GM03348 (cell line): Measurements from ENCODE around the gene WRNIP1.
"Not testable (repeated sequence)": the region's sequence is repeated elsewhere in the genome, so short reads cannot be mapped to it uniquely, and the experiment has no call there.

Experiments
- DNase-seq: peaks from one replicate; pipeline ENCODE4 v3.0.0; 2012; ENCODE audit warnings: low spot score

The WRNIP1 gene

GRCh38 chr6:2741756-2742155 lies 23.4 kb upstream of the WRNIP1 start:
- DNase-seq = no peak

GRCh38 chr6:2743280-2744208 lies 21.6 kb upstream of the WRNIP1 start:
- DNase-seq = no peak

- peak; percentile 23 for DNase-seq
Measured at GRCh38 chr6:2744209-2744771, 20.9 kb upstream of the WRNIP1 start.

GRCh38 chr6:2744778-2745177 lies 20.4 kb upstream of the WRNIP1 start:
- DNase-seq = no peak

GRCh38 chr6:2745246-2745645 lies 19.9 kb upstream of the WRNIP1 start:
- DNase-seq = no peak

GRCh38 chr6:2746557-2747061 lies 18.6 kb upstream of the WRNIP1 start:
- no peak for DNase-seq

- no peak for DNase-seq
Measured at GRCh38 chr6:2748183-2748582, 17.0 kb upstream of the WRNIP1 start.

GRCh38 chr6:2749969-2750600 lies 15.1 kb upstream of the WRNIP1 start:
- DNase-seq = peak; percentile 66

- no peak for DNase-seq
Measured at GRCh38 chr6:2750832-2751231, 14.4 kb upstream of the WRNIP1 start, which contains the start of gene MYLK4. Gene MYLK4, minus strand, starts transcription at chr6:2750922. Its CDS starts 1,628 bp downstream, at chr6:2749294.

- no peak for DNase-seq
Measured at GRCh38 chr6:2751871-2752270, 13.3 kb upstream of the WRNIP1 start.

- DNase-seq = no peak
Measured at GRCh38 chr6:2752477-2753109, 12.6 kb upstream of the WRNIP1 start.

GRCh38 chr6:2753110-2753489 lies 12.1 kb upstream of the WRNIP1 start:
- no peak for DNase-seq

GRCh38 chr6:2753743-2754142 lies 11.4 kb upstream of the WRNIP1 start:
- DNase-seq = no peak

- DNase-seq = no peak
Measured at GRCh38 chr6:2754393-2754792, 10.8 kb upstream of the WRNIP1 start.

- DNase-seq = no peak
Measured at GRCh38 chr6:2754911-2755310, 10.3 kb upstream of the WRNIP1 start.

GRCh38 chr6:2755456-2755855 lies 9.7 kb upstream of the WRNIP1 start:
- no peak for DNase-seq

- no peak for DNase-seq
Measured at GRCh38 chr6:2756241-2756640, 9.0 kb upstream of the WRNIP1 start.

GRCh38 chr6:2756687-2757224 lies 8.4 kb upstream of the WRNIP1 start:
- no peak for DNase-seq

GRCh38 chr6:2758980-2759379 lies 6.2 kb upstream of the WRNIP1 start:
- no peak for DNase-seq

GRCh38 chr6:2760882-2761842 lies 4.0 kb upstream of the WRNIP1 start:
- no peak for DNase-seq

GRCh38 chr6:2762868-2763267 lies 2.3 kb upstream of the WRNIP1 start:
- not testable (repeated sequence) for DNase-seq
